ENCODE measurements around the gene NTN5.

NTN5 gene

DNA sequence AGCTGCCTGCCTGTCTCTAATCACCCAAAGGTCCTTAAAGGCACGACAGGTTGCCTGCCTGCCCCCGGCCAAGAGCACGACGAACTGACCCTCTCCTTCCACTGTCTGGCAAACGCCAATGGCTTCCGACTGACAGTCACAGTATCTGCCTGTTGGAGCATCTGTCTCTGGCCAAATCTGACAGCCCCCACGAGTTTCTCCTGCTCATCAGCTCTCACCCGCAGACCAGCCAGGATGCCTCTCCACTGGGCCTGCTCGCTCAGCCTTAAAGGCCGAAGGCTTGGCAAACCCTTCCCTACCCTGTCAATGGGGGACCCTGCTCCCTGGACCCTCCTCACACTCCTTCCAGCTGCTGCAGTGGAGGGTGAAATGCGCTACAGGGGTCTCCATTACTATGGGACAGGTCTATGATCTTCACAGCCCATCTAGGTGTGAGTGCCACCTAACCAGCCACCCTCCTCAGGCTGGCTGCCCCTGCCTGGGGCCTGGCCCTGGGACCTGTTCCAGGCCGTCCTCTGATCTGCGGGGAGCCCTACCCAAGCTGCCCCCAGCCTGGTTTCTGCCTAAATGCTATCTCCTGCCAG, 58.9 kb downstream of the NTN5 start:
- Histone ChIP-seq H3K4me1 (ENCODE audit: insufficient read depth, insufficient read length) (peaks cover 23% of the 10 kb centered on the region), H3K9me3 (ENCODE audit: insufficient read depth, low read length) (no peaks in the 10 kb centered on the region), H3K27me3 (ENCODE audit: insufficient read depth, insufficient read length) (no peaks in the 10 kb centered on the region), H3K4me3 (ENCODE audit: insufficient read length, low read depth) (no peak overlapping the region), H3K36me3 (ENCODE audit: insufficient read depth, insufficient read length, low read length) (peaks cover 64% of the 10 kb centered on the region), H3K9ac (ENCODE audit: insufficient read length, low read depth) (peak overlapping the region; percentile 42)
- TF ChIP-seq YY1 (IDR thresholded peaks at IDR 0.05; ENCODE audit: insufficient read depth, insufficient read length) = no peak
- no peak for DNase-seq (ENCODE audit: low read depth, low spot score)

DNA sequence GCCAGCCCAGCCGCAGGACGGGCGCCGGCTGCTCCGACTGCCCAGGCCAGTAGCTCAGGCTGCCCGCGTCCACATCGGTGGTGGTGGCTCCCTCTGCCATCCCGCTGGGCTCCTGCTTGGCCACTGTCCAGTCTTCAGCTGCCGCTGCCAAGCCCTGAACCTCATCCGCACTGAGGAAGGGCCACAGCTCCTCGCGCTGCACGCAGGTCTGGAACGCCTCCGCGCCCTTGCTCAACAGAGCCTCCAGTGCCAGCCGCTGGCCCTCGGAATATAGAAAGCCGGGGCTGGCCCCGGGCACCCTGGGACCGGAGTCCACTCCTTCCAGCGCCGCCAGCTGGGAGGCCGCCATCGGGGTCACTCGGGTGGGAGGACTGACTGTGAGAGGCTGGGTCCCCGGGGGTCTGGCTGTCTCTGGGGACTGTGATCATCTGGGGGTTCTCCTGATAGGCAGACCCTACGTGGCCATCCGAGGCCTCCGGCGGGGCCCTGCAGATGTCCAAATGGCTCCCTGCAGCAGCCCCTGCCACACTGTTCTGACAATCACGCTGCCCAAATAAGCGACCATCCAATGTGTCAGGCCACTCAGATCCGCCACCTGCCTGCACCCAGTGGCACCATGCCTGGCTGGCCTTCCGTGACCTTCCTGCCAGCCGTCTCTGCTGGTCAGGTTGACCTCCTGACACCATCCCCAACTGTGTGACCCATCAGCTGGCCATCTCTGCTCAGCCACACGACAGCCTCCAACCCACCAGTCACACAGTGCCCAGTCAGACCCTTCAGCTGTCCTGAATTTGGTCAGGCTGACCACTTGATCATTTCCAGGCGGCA, 59.6 kb downstream of the NTN5 start:
- Histone ChIP-seq H3K4me3 (ENCODE audit: insufficient read length, low read depth) (no peak overlapping the region), H3K9me3 (ENCODE audit: insufficient read depth, low read length) (no peaks in the 10 kb centered on the region), H3K4me1 (ENCODE audit: insufficient read depth, insufficient read length) (peaks cover 23% of the 10 kb centered on the region), H3K36me3 (ENCODE audit: insufficient read depth, insufficient read length, low read length) (peaks cover 63% of the 10 kb centered on the region), H3K9ac (ENCODE audit: insufficient read length, low read depth) (no peak overlapping the region), H3K27me3 (ENCODE audit: insufficient read depth, insufficient read length) (no peaks in the 10 kb centered on the region)
- TF ChIP-seq ZNF274 (IDR thresholded peaks at IDR 0.05; ENCODE audit: low read depth, low read length) = no peak
- TF ChIP-seq SUZ12 (IDR thresholded peaks at IDR 0.05; ENCODE audit: extremely low read depth, insufficient read depth, insufficient read length) = no peak
- no peak for DNase-seq (ENCODE audit: low read depth, low spot score)

DNA sequence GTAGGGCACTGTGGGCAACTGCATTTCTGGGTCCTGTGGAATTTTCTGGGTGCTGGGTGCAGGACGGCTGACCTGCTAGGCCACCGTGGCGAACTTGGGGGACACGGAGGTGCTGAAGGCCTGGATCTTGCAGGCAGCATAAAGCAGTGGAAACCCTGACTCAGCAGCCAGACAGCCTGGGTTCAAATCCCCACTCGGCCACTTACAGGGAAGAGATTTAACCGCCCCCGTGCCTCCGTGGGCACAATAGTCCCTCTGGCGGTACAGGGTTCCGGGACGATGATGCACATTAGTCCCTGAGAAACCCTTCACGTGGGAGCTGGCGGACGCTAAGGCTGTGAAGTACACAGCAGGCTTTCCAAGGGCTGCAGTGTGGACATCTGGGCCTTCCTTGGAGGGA, 60.9 kb downstream of the NTN5 start:
- no peaks in the 10 kb centered on the region for H3K27me3 ChIP-seq (ENCODE audit: insufficient read depth, insufficient read length)
- no peaks in the 10 kb centered on the region for H3K9me3 ChIP-seq (ENCODE audit: insufficient read depth, low read length)
- no peak for DNase-seq (ENCODE audit: low read depth, low spot score)
- H3K9ac ChIP-seq (ENCODE audit: insufficient read length, low read depth) = peak overlapping the region; percentile 32
- H3K4me1 ChIP-seq (ENCODE audit: insufficient read depth, insufficient read length) = peaks cover 16% of the 10 kb centered on the region
- H3K36me3 ChIP-seq (ENCODE audit: insufficient read depth, insufficient read length, low read length) = peaks cover 57% of the 10 kb centered on the region
- H3K4me3 ChIP-seq (ENCODE audit: insufficient read length, low read depth) = no peak overlapping the region
- TF ChIP-seq SUZ12 (IDR thresholded peaks at IDR 0.05; ENCODE audit: extremely low read depth, insufficient read depth, insufficient read length) (no peak), YY1 (IDR thresholded peaks at IDR 0.05; ENCODE audit: insufficient read depth, insufficient read length) (no peak), ZNF274 (IDR thresholded peaks at IDR 0.05; ENCODE audit: low read depth, low read length) (no peak)

Data from NT2/D1 (cell line).